Measurements from ENCODE around the gene EFHC1. TPM values are rescaled to one million over a fixed set of nuclear protein-coding genes. Genes with fewer than 3 reads are reported as not detected.
A peak's percentile ranks its signal among the peaks of the same experiment; 100 is the strongest.

Gene EFHC1
- total and polyA plus RNA-seq, 2 experiments from 2014 or later: 17.4 to 18.3 TPM

- DNase-seq (ENCODE audit: low spot score): no peak
- no peak overlapping the region for H2AFZ ChIP-seq
- peak overlapping the region; percentile 79 for H3K4me2 ChIP-seq
- H3K79me2 ChIP-seq: peaks cover 5% of the 10 kb centered on the region
- WGBS (ENCODE audit: low lambda C conversion rate, missing lambda C conversion rate): 67% methylated on average over 2 of the region's 2 CpGs
- H3K9me3 ChIP-seq (ENCODE audit: low read depth): no peaks in the 10 kb centered on the region
- peak overlapping the region; percentile 87 for H3K27ac ChIP-seq
- no peak overlapping the region for H3K4me3 ChIP-seq
- H3K27me3 ChIP-seq: no peaks in the 10 kb centered on the region
- no peaks in the 10 kb centered on the region for H3K9me2 ChIP-seq (replicated peaks; ENCODE audit: insufficient read depth)
- H3K4me1 ChIP-seq (ENCODE audit: insufficient read depth): peaks cover 19% of the 10 kb centered on the region
- no peak for TF ChIP-seq EZH2 (IDR thresholded peaks at IDR 0.05; ENCODE audit: borderline replicate concordance)
- TF ChIP-seq EZH2phosphoT487 (IDR thresholded peaks at IDR 0.05; ENCODE audit: low read depth, severe bottlenecking, unreplicated experiment): no peak
- TF ChIP-seq CTCF (IDR thresholded peaks at IDR 0.05; ENCODE audit: poor library complexity): no peak
- no peaks in the 10 kb centered on the region for H3K36me3 ChIP-seq (replicated peaks; ENCODE audit: insufficient read depth, low read depth)
- no peaks in the 10 kb centered on the region for H4K20me1 ChIP-seq (ENCODE audit: insufficient read depth, poor library complexity, severe bottlenecking)
Observed at GRCh38 chr6:52418606-52419005, 1.5 kb upstream of the EFHC1 start.

DNA sequence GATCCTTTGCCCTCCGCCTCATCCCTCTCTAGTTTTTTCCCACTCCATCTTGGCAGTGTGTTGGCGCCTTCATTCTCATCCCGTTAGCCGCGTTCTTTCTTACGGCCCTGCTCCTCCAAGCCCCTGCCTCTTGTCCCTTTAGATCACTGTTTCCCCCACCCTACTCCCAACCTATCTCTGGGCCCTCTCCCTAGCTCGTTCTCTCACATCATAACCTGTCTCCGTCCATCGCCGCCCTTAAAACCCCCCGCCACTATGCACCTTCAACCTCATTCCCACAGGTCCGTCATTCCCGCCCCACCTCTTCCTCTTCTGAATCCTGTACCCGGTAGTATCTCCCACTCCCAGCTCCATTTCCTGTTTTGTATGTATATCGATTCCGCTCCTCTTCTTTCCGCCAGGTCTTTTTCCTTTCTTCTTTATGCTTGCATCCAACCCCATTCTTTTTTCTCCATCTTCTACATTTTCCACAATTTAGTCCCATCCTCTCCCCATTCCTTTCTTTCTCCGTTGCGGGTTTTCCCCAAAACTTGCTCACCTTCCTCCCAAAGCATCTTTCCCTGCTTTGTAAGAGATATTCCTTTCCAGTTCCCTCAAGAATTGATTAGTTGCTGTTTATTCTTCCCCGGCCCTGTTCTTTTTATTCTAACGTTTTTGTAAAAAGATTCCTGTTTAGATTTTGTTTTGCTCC, 671 bp downstream of the EFHC1 start:
- under 1% methylated on average over 21 of the region's 21 CpGs for WGBS (ENCODE audit: low lambda C conversion rate, missing lambda C conversion rate)
- no peak for TF ChIP-seq EZH2 (IDR thresholded peaks at IDR 0.05; ENCODE audit: borderline replicate concordance)
- no peak for TF ChIP-seq EZH2phosphoT487 (IDR thresholded peaks at IDR 0.05; ENCODE audit: low read depth, severe bottlenecking, unreplicated experiment)
- TF ChIP-seq CTCF (IDR thresholded peaks at IDR 0.05; ENCODE audit: poor library complexity): no peak
- peak; percentile 45 for DNase-seq (ENCODE audit: low spot score)

GRCh38 chr6:52422156-52422555, 2.0 kb downstream of the EFHC1 start:
- Histone ChIP-seq H3K36me3 (replicated peaks; ENCODE audit: insufficient read depth, low read depth) (no peaks in the 10 kb centered on the region), H3K79me2 (peaks cover 5% of the 10 kb centered on the region), H3K9me2 (replicated peaks; ENCODE audit: insufficient read depth) (no peaks in the 10 kb centered on the region), H3K4me2 (no peak overlapping the region), H3K27me3 (no peaks in the 10 kb centered on the region), H3K9me3 (ENCODE audit: low read depth) (no peaks in the 10 kb centered on the region), H3K4me3 (no peak overlapping the region), H3K4me1 (ENCODE audit: insufficient read depth) (peaks cover 14% of the 10 kb centered on the region), H3K27ac (no peak overlapping the region), H2AFZ (no peak overlapping the region), H4K20me1 (ENCODE audit: insufficient read depth, poor library complexity, severe bottlenecking) (no peaks in the 10 kb centered on the region)
- DNase-seq (ENCODE audit: low spot score): no peak
- 89% methylated on average over 2 of the region's 2 CpGs for WGBS (ENCODE audit: low lambda C conversion rate, missing lambda C conversion rate)
- TF ChIP-seq EZH2 (IDR thresholded peaks at IDR 0.05; ENCODE audit: borderline replicate concordance) (no peak), CTCF (IDR thresholded peaks at IDR 0.05; ENCODE audit: poor library complexity) (no peak), EZH2phosphoT487 (IDR thresholded peaks at IDR 0.05; ENCODE audit: low read depth, severe bottlenecking, unreplicated experiment) (no peak)

More for the DNA sequence above, 671 bp downstream of the EFHC1 start:
- peak overlapping the region; percentile 69 for H3K27ac ChIP-seq
- peak overlapping the region; percentile 77 for H3K4me2 ChIP-seq
- peak overlapping the region; percentile 55 for H3K4me3 ChIP-seq
- no peaks in the 10 kb centered on the region for H3K9me2 ChIP-seq (replicated peaks; ENCODE audit: insufficient read depth)
- no peaks in the 10 kb centered on the region for H3K27me3 ChIP-seq
- H2AFZ ChIP-seq: peak overlapping the region; percentile 62
- H3K36me3 ChIP-seq (replicated peaks; ENCODE audit: insufficient read depth, low read depth): no peaks in the 10 kb centered on the region
- peaks cover 19% of the 10 kb centered on the region for H3K4me1 ChIP-seq (ENCODE audit: insufficient read depth)
- H3K79me2 ChIP-seq: peaks cover 5% of the 10 kb centered on the region
- H3K9me3 ChIP-seq (ENCODE audit: low read depth): no peaks in the 10 kb centered on the region
- no peaks in the 10 kb centered on the region for H4K20me1 ChIP-seq (ENCODE audit: insufficient read depth, poor library complexity, severe bottlenecking)
